Measurements from ENCODE around the gene CHST11. TPM values are rescaled to one million over a fixed set of nuclear protein-coding genes. Genes with fewer than 3 reads are reported as not detected.
A peak's percentile ranks its signal among the peaks of the same experiment; 100 is the strongest.

The CHST11 gene
- total and polyA plus RNA-seq, 3 donors from 2014 or later = 5.1 to 36.9 (median 23.9) TPM

DNA sequence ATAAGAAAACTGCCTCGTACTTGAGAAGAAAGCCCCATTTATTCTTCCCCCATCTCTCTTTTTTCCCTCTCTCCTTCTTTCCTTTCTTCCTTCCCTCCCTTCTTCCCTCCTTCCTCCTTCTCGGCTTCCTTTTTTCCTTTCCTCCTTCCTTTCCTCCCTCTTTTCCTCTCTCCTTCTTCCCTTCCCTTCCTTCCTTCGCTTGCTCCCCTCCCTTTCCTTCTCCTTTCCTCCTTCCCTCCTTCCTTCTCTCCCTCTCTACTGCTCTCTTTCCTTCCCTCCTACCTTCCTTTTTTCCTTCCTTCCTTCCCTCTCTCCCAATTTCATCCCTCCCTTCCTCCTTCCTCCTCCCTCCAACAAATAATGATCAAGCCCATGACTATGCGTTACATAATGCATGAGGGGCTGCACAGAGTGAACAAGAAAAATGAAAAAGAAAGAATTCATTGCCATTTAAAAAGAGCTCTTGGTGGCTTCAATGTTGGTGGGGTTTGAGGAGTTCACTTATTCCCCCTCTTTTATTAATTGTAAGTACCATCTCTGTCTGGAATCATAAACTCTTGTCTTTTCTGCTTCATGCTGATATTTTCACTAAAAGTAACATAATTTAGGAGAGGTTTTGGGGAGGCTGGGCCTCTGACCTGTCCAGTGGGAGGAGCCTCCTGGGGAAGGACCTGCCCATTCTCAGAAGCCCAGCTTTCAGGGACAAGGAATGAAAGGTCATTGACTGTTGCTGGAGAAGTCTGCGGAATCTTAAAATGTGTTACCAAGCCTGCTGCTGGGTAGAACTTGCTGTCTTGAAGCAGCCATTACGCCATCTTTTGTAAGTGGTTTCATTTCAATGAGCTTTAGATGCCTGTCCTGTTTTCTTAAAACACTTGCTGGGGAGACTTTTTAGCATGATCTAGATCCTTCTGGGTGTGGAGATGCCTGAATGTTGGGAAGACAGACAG is 144.3 kb downstream of the CHST11 start:
- intact Hi-C loops (cut with DNase I; ENCODE audit: low total_unique reads) = no loop called here
- 85 to 93% methylated on average over 6 of the region's 6 CpGs for WGBS, 2 donors
- Histone ChIP-seq H3K4me3 (no peak overlapping the region), H3K36me3 (ENCODE audit: low read depth, missing control alignments) (no peaks in the 10 kb centered on the region), H3K9me3 (no peaks in the 10 kb centered on the region), H3K4me1 (peaks cover 31% of the 10 kb centered on the region), H3K27ac (no peak overlapping the region), H3K27me3 (no peaks in the 10 kb centered on the region)
- peak; percentile 41 for DNase-seq
- TF ChIP-seq, protein P1, sequence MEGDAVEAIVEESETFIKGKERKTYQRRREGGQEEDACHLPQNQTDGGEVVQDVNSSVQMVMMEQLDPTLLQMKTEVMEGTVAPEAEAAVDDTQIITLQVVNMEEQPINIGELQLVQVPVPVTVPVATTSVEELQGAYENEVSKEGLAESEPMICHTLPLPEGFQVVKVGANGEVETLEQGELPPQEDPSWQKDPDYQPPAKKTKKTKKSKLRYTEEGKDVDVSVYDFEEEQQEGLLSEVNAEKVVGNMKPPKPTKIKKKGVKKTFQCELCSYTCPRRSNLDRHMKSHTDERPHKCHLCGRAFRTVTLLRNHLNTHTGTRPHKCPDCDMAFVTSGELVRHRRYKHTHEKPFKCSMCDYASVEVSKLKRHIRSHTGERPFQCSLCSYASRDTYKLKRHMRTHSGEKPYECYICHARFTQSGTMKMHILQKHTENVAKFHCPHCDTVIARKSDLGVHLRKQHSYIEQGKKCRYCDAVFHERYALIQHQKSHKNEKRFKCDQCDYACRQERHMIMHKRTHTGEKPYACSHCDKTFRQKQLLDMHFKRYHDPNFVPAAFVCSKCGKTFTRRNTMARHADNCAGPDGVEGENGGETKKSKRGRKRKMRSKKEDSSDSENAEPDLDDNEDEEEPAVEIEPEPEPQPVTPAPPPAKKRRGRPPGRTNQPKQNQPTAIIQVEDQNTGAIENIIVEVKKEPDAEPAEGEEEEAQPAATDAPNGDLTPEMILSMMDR (IDR thresholded peaks at IDR 0.05) = no peak
- no peak for TF ChIP-seq POLR2A (IDR thresholded peaks at IDR 0.05)

DNA sequence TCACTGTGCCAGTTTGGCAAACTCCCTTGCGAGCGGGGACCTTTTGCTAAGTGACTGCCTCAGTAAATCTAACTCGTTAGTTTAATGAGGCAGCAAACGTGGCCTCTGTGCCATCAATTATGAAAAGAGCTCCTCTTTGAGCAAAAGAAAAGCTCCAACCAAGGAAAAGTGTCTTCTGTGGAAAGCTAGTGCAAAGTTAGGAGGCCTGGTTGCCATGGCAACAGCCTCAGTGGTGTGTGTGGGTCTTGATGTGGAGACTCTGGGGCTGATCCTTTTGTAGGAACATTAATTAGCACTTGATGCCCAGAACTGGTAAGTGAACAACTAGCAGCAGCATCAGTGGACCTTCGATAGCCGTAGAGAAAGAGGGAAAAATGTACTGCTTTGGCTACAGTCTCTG is 145.7 kb downstream of the CHST11 start:
- H3K27ac ChIP-seq = no peak overlapping the region
- intact Hi-C loops (cut with DNase I; ENCODE audit: low total_unique reads) = no loop called here
- no peak for TF ChIP-seq POLR2A (IDR thresholded peaks at IDR 0.05)
- TF ChIP-seq, protein P1 (IDR thresholded peaks at IDR 0.05) = no peak

DNA sequence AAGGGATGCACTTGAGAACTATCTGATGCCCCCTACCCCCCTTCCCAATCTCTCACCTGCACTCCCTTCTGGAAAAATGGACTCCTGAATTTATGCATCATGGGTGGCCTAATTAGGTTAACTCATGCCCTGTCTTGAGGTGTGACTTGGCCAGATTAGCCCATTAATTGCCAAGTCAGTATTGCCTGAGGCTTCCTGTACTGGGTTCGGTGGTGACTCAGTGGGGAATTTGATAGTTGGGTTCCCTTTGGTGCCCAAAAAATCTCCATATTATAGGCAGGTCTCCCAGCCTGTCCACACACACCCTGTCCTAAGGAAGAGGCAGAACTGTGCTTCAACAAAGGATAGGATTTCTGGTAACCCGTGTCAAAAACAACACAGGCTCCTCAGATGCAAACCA is 146.1 kb downstream of the CHST11 start:
- H3K36me3 ChIP-seq (ENCODE audit: low read depth, missing control alignments) = no peaks in the 10 kb centered on the region
- intact Hi-C loops (cut with DNase I; ENCODE audit: low total_unique reads) = no loop called here
- H3K9me3 ChIP-seq = no peaks in the 10 kb centered on the region
- peaks cover 33% of the 10 kb centered on the region for H3K4me1 ChIP-seq
- DNase-seq = no peak
- no peak overlapping the region for H3K27ac ChIP-seq
- TF ChIP-seq POLR2A (IDR thresholded peaks at IDR 0.05) = no peak
- TF ChIP-seq, protein P1 (IDR thresholded peaks at IDR 0.05) = no peak
- H3K4me3 ChIP-seq = no peak overlapping the region
- 94% methylated on average over 1 to 2 of the region's 2 CpGs for WGBS, 2 donors
- H3K27me3 ChIP-seq = no peaks in the 10 kb centered on the region

More for the DNA sequence above, 145.7 kb downstream of the CHST11 start:
- peak; percentile 30 for DNase-seq
- Histone ChIP-seq H3K27me3 (no peaks in the 10 kb centered on the region), H3K4me1 (peaks cover 33% of the 10 kb centered on the region), H3K4me3 (no peak overlapping the region), H3K36me3 (ENCODE audit: low read depth, missing control alignments) (no peaks in the 10 kb centered on the region), H3K9me3 (no peaks in the 10 kb centered on the region)
- WGBS, 2 donors = 86 to 99% methylated on average over 6 of the region's 6 CpGs

DNA sequence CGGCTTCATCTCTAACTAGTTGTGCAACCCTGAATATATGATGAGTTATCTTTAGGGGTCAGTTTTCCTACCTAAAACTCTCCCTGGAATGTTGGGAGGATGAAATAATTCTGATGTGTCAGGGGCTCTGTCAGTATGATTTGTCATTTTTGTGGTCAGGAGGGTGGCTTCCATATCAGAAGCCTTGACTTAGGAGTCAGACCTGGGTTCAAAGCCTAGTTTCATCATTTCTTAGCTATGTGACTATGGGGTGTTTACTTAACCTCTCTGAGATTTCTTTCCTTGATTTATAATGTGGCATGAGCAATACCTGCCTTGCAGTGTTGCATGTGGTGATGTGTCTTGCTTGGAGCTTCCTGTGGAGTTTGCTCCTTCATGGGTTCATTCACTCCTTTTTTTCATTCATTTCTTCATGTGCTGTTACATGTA is 146.8 kb downstream of the CHST11 start:
- Histone ChIP-seq H3K27me3 (no peaks in the 10 kb centered on the region), H3K4me1 (peaks cover 31% of the 10 kb centered on the region), H3K9me3 (no peaks in the 10 kb centered on the region), H3K36me3 (ENCODE audit: low read depth, missing control alignments) (no peaks in the 10 kb centered on the region), H3K4me3 (no peak overlapping the region), H3K27ac (peak overlapping the region; percentile 20 to 75)
- TF ChIP-seq, protein P1 (IDR thresholded peaks at IDR 0.05) = no peak
- TF ChIP-seq POLR2A (IDR thresholded peaks at IDR 0.05) = no peak
- WGBS, 2 donors = 100% methylated on average over 1 of the region's 1 CpG
- intact Hi-C loops (cut with DNase I; ENCODE audit: low total_unique reads) = no loop called here
- no peak for DNase-seq
